ENCODE data around the gene CLDN24. TPM values are rescaled to one million over a fixed set of nuclear protein-coding genes. Genes with fewer than 3 reads are reported as not detected.
A peak's percentile ranks its signal among the peaks of the same experiment; 100 is the strongest.

Gene CLDN24
- total RNA-seq, 1 donor = not detected

DNA sequence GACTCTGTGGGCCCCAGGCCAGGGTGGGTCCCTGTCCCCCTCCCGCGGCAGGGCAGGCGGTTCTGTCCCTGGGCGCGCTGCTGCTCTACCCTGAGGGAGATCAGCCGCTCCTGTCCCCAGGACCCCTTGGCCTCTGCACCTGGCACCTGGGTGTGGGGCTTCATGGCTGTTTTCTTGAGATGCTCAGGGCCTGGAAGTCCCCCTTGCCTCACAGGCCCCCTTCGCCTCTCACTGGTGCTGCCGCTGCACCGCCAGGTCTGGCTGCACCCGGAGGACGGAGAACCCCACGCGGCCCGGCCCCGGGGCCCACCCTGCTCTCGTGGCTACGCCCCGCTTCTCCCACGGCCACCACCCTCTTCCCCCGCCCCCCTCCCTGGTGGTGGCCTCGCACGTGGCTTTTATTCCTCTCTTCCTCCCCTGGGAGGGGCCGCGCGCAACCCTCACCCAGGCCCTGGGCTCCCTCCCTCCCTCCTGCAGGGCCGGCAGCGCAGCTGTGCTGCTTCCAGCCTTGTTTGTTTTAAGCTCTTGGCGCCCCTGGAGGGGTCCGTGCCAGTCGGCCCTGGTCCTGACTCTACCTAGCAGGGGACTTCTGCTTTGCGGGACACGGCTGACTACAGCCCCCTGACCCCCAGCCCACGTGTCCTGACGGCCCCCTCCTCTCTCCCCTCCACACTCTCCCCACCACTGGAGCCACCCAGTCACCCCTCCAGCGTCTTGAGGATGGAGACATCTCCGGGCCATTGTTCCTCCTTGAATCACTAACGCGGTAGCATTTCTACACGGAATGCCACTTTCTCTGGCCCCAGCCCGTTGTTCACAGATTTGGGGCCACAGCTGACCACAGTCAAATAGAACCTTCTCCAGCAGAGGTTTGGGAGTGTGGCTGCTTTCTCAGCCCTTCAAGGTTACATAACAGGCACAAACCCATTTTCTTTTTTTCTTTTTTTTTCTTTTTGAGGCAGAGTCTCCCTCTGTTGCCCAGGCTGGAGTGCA, 20.6 kb upstream of the CLDN24 start:
- H3K4me2 ChIP-seq (ENCODE audit: insufficient read depth, low read length) = peak overlapping the region; percentile 59

GRCh38 chr4:183337833-183338232, 15.6 kb upstream of the CLDN24 start:
- no peaks in the 10 kb centered on the region for H3K9me3 ChIP-seq (ENCODE audit: low read depth, low read length)
- H3K4me2 ChIP-seq (ENCODE audit: insufficient read depth, low read length) = no peak overlapping the region
- H3K79me2 ChIP-seq (ENCODE audit: insufficient read depth, low read length) = no peaks in the 10 kb centered on the region
- H2AFZ ChIP-seq (ENCODE audit: low read length) = no peak overlapping the region
- H3K4me3 ChIP-seq (ENCODE audit: insufficient read depth, low read length) = no peak overlapping the region
- DNase-seq (ENCODE audit: insufficient read length, low spot score, missing footprints) = no peak
- H3K27ac ChIP-seq (ENCODE audit: low read depth, low read length) = no peak overlapping the region
- H3K36me3 ChIP-seq (ENCODE audit: insufficient read depth, low read length) = no peaks in the 10 kb centered on the region
- H3K27me3 ChIP-seq (ENCODE audit: insufficient read depth, low read length) = no peaks in the 10 kb centered on the region
- no peak for TF ChIP-seq CTCF (IDR thresholded peaks at IDR 0.05; ENCODE audit: extremely low read depth, low read depth, low read length)
- no peaks in the 10 kb centered on the region for H4K20me1 ChIP-seq (ENCODE audit: insufficient read depth, low read length)
- peaks cover 17% of the 10 kb centered on the region for H3K4me1 ChIP-seq (ENCODE audit: insufficient read depth, low read length)

More for the DNA sequence above, 20.6 kb upstream of the CLDN24 start:
- Histone ChIP-seq H3K27ac (ENCODE audit: low read depth, low read length) (no peak overlapping the region), H3K79me2 (ENCODE audit: insufficient read depth, low read length) (no peaks in the 10 kb centered on the region), H3K36me3 (ENCODE audit: insufficient read depth, low read length) (no peaks in the 10 kb centered on the region), H3K4me3 (ENCODE audit: insufficient read depth, low read length) (peak overlapping the region; percentile 45), H2AFZ (ENCODE audit: low read length) (peak overlapping the region; percentile 65), H3K4me1 (ENCODE audit: insufficient read depth, low read length) (peaks cover 7% of the 10 kb centered on the region), H3K27me3 (ENCODE audit: insufficient read depth, low read length) (no peaks in the 10 kb centered on the region), H4K20me1 (ENCODE audit: insufficient read depth, low read length) (no peaks in the 10 kb centered on the region), H3K9me3 (ENCODE audit: low read depth, low read length) (no peaks in the 10 kb centered on the region)
- no peak for DNase-seq (ENCODE audit: insufficient read length, low spot score, missing footprints)
- no peak for TF ChIP-seq CTCF (IDR thresholded peaks at IDR 0.05; ENCODE audit: extremely low read depth, low read depth, low read length)

DNA sequence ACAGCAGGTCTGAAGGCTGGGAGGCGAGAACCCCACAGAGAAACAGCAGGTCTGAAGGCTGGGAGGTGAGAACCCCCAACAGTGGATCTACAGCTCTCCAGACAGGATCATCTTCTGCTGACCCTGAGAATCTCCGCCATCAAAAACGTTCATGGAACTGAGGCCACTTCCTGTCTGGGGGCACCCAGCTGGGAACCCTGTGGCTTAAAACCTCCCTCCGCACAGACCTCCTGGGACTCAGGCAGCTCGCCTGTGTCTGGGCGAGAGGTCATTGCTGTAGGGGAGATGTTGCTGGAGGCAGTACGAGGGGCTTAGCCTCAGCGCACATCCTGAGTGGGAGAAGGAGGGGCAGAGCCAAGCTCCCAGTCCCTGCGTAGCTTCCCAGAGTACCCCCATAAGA, 15.1 kb upstream of the CLDN24 start:
- no peaks in the 10 kb centered on the region for H4K20me1 ChIP-seq (ENCODE audit: insufficient read depth, low read length)
- H2AFZ ChIP-seq (ENCODE audit: low read length) = no peak overlapping the region
- H3K4me3 ChIP-seq (ENCODE audit: insufficient read depth, low read length) = no peak overlapping the region
- no peak for TF ChIP-seq CTCF (IDR thresholded peaks at IDR 0.05; ENCODE audit: extremely low read depth, low read depth, low read length)
- no peak for DNase-seq (ENCODE audit: insufficient read length, low spot score, missing footprints)
- no peak overlapping the region for H3K27ac ChIP-seq (ENCODE audit: low read depth, low read length)
- H3K27me3 ChIP-seq (ENCODE audit: insufficient read depth, low read length) = no peaks in the 10 kb centered on the region
- H3K4me1 ChIP-seq (ENCODE audit: insufficient read depth, low read length) = peaks cover 17% of the 10 kb centered on the region
- H3K4me2 ChIP-seq (ENCODE audit: insufficient read depth, low read length) = no peak overlapping the region
- no peaks in the 10 kb centered on the region for H3K9me3 ChIP-seq (ENCODE audit: low read depth, low read length)
- H3K79me2 ChIP-seq (ENCODE audit: insufficient read depth, low read length) = no peaks in the 10 kb centered on the region
- H3K36me3 ChIP-seq (ENCODE audit: insufficient read depth, low read length) = no peaks in the 10 kb centered on the region

DNA sequence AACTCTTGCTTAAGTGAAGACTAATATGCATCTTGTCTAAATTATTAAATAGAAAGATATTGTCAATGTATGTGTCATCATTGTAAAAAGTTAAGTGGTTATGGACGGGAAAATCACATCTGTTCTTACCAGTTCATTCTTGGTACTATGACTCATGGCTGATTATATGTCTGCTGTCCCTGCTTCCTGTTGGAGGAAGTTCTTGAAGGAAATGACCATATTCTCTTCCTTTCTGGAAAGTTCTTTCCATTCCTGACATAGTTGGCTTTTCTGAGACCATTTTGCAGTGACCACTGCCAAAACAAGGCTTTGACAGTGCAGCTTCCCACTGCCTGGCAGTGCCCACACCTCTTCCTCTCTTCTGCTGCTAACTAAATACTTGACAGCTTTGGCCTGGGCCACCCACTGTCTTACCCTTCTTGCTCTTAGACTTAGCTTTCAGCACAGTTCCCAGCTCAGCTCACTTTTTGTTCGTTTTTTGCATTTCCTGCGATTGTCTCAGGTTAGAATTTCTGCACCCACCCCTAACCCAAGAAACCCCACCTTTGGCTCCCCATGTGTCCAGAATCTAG, 13.2 kb upstream of the CLDN24 start:
- H3K27me3 ChIP-seq (ENCODE audit: insufficient read depth, low read length) = no peaks in the 10 kb centered on the region
- H3K79me2 ChIP-seq (ENCODE audit: insufficient read depth, low read length) = no peaks in the 10 kb centered on the region
- H3K9me3 ChIP-seq (ENCODE audit: low read depth, low read length) = no peaks in the 10 kb centered on the region
- H3K36me3 ChIP-seq (ENCODE audit: insufficient read depth, low read length) = no peaks in the 10 kb centered on the region
- TF ChIP-seq CTCF (IDR thresholded peaks at IDR 0.05; ENCODE audit: extremely low read depth, low read depth, low read length) = no peak
- no peak overlapping the region for H3K4me3 ChIP-seq (ENCODE audit: insufficient read depth, low read length)
- DNase-seq (ENCODE audit: insufficient read length, low spot score, missing footprints) = no peak
- peaks cover 17% of the 10 kb centered on the region for H3K4me1 ChIP-seq (ENCODE audit: insufficient read depth, low read length)
- H3K27ac ChIP-seq (ENCODE audit: low read depth, low read length) = peak overlapping the region; percentile 11
- H3K4me2 ChIP-seq (ENCODE audit: insufficient read depth, low read length) = no peak overlapping the region
- H2AFZ ChIP-seq (ENCODE audit: low read length) = no peak overlapping the region
- no peaks in the 10 kb centered on the region for H4K20me1 ChIP-seq (ENCODE audit: insufficient read depth, low read length)

All from osteoblast (primary cell).